ENCODE data around the gene VPS13D.
"Not testable (repeated sequence)": the region's sequence is repeated elsewhere in the genome, so short reads cannot be mapped to it uniquely, and the experiment has no call there.

VPS13D gene

DNA sequence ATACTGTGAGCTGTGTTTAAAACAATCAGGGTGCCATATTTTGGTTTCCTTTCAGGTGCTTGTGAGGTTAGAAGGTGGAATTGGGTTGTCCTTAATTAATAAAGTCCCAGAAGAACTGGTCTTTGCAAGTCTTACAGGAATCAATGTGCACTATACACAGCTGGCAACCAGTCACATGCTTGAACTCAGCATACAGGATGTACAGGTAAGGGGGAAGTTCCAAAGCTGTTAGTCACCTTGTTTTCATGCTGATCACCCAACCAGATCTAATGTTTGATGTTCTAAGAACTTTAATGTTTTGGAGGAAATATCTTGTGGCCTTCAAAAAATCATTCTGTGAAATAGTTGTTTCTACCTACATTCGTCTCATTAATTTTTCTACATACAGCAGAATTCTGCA is 156.3 kb downstream of the VPS13D start:
- no peak for DNase-seq (ENCODE audit: low spot score)
- in situ Hi-C loops (cut with MboI; ENCODE audit: low sequenced_read_pairs, unreplicated experiment): no loop called here
- TF ChIP-seq, protein P1, sequence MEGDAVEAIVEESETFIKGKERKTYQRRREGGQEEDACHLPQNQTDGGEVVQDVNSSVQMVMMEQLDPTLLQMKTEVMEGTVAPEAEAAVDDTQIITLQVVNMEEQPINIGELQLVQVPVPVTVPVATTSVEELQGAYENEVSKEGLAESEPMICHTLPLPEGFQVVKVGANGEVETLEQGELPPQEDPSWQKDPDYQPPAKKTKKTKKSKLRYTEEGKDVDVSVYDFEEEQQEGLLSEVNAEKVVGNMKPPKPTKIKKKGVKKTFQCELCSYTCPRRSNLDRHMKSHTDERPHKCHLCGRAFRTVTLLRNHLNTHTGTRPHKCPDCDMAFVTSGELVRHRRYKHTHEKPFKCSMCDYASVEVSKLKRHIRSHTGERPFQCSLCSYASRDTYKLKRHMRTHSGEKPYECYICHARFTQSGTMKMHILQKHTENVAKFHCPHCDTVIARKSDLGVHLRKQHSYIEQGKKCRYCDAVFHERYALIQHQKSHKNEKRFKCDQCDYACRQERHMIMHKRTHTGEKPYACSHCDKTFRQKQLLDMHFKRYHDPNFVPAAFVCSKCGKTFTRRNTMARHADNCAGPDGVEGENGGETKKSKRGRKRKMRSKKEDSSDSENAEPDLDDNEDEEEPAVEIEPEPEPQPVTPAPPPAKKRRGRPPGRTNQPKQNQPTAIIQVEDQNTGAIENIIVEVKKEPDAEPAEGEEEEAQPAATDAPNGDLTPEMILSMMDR (IDR thresholded peaks at IDR 0.05; ENCODE audit: borderline replicate concordance, control extremely low read depth, extremely low read depth, insufficient read depth, missing control alignments): no peak

DNA sequence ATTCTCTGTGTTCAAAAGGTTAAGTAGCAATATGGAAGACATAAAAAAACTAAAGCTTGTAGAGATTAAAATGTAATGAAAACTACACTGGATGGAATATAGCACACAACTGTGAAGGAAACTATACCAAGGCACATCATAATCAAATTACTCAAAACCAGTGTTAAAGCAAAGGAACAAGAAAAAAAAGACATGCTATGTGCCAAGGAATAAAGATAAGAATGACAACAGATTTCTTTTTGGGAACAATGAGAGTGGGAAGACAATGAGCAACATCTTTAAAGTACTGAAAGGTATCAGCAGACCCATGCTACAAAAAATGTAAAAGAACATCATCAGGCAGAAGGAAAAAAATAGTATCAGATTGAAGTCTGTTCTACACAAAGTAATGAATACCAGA is 157.8 kb downstream of the VPS13D start:
- no peak for DNase-seq (ENCODE audit: low spot score)
- TF ChIP-seq, protein P1 (IDR thresholded peaks at IDR 0.05; ENCODE audit: borderline replicate concordance, control extremely low read depth, extremely low read depth, insufficient read depth, missing control alignments): no peak
- in situ Hi-C loops (cut with MboI; ENCODE audit: low sequenced_read_pairs, unreplicated experiment): no loop called here

DNA sequence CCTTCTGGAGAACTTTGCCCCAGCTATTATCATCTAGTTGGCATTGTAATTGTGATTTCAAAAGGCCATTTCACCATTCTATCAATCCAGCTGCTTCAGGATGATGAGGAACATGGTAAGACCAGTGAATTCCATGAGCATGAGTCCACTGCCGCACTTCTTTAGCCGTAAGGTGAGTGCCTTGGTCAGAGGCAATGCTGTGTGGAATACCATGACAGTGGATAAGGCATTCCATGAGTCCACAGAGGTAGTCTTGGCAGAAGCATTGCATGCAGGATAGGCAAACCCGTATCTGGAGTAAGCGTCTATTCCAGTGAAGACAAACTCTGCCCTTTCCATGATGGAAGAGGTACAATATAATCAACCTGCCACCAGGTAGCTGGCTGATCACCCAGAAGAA is 160.5 kb downstream of the VPS13D start:
- DNase-seq (ENCODE audit: low spot score): not testable (repeated sequence)

DNA sequence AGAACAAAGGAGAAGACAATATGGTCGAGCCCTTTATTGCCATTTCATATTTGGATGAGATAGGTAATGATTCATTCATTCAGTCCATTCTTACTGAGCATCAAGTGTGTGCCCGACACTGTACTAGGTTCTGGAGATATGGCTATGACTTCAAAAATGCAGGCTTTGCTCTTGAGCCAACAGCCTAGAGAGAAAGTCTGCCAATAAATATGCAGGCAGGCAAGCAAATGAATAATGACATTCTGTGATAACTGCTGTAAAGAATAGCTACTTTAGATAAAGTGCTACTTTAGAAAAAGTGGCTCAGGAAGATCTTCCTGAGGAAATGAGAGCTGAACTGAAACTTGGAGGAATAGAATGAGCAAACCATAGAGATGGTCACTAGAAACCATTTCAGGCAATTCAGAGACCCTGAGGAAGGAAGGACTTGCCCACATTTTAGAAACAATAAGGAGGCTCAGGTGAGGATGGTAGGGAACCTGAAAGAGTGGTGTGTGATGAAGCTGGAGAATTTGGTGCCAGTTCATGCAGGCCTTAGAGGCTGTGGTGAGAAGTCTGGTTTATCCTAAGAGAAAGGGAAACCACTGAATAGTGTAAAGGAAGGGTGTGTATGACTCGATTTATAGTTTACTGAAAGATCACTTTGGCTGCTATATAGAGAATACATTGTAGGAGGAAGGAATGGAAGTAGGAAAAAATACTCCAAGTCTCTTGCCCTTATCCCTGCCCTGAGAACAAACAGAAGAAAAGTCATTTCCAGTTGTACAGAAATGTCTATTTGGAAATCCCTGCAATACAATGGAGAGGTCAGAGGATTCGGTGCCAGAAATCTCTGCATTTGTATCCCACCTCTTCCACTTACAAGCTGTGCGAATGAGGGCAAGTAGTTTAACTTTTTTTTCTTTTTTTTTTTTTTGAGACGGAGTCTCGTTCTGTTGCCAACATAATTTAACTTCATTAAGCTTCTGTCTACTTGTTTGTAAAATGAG is 167.9 kb downstream of the VPS13D start:
- in situ Hi-C loops (cut with MboI; ENCODE audit: low sequenced_read_pairs, unreplicated experiment): no loop called here
- no peak for DNase-seq (ENCODE audit: low spot score)
- TF ChIP-seq, protein P1 (IDR thresholded peaks at IDR 0.05; ENCODE audit: borderline replicate concordance, control extremely low read depth, extremely low read depth, insufficient read depth, missing control alignments): no peak

More for the DNA sequence above, 160.5 kb downstream of the VPS13D start:
- in situ Hi-C loops (cut with MboI; ENCODE audit: low sequenced_read_pairs, unreplicated experiment): not testable (repeated sequence)

DNA sequence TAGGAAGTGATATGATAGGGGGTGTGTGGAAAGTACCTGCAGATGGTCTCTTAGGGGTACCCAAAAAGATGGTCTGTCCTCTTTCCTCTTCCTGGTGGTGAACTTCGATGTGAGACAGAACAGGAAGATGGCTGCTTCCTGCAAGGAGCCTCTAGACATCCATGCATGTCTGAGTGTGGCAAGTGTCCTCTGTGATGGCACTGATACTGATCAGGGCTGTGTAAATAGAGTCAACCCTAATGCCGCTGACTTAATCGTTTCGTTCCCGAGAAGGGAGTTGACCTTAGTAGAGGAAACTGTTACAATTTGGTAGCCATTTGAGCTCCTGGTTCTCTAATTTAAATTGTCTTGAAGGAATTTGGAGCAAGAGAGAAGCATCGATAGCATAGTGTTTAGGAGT is 168.6 kb downstream of the VPS13D start:
- no peak for DNase-seq (ENCODE audit: low spot score)
- TF ChIP-seq, protein P1 (IDR thresholded peaks at IDR 0.05; ENCODE audit: borderline replicate concordance, control extremely low read depth, extremely low read depth, insufficient read depth, missing control alignments): no peak
- in situ Hi-C loops (cut with MboI; ENCODE audit: low sequenced_read_pairs, unreplicated experiment): no loop called here

DNA sequence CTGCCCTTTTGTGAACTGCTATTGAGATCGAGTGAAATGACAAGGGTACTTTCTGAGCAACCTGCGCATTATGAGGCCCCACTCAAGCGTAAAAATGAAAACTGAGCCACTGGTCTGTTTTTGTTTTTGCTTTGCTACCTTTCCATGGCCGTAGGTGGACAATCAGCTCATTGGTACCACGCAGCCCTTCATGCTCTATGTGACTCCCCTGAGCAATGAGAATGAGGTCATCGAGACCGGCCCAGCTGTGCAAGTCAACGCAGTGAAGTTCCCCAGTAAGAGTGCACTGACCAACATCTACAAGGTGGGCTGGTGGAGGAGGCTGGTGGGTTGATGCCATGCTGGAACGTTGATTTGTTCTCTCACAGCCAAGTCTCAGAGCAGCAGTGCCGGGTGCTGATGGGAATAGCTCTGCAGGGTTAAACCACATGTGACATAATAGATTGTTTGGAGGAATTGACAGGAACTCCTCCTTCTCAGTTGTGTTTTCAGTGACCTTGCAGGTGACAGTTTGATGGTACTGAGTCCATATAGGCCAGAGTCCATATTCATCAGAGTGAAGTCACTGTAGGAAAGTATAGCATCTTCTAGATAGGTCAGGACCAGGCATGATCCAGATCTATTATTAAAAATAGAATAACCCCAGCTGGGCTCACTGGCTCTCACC is 170.3 kb downstream of the VPS13D start:
- DNase-seq (ENCODE audit: low spot score): no peak
- in situ Hi-C loops (cut with MboI; ENCODE audit: low sequenced_read_pairs, unreplicated experiment): no loop called here
- TF ChIP-seq, protein P1 (IDR thresholded peaks at IDR 0.05; ENCODE audit: borderline replicate concordance, control extremely low read depth, extremely low read depth, insufficient read depth, missing control alignments): no peak

All from GM13976 (cell line).